MCF 10A (cell line): ENCODE measurements around the gene GALR3. TPM values are rescaled to one million over a fixed set of nuclear protein-coding genes. Genes with fewer than 3 reads are reported as not detected.

Experiments used
- BruUV-seq: library from RNA; stranded (reverse); fragments of 400-500 nt; replicated peaks from 2 replicates; lab custom pipeline; 2021; lab: Mats Ljungman, UMichigan
- CTCF ChIA-PET: fragments of 300-600 bp; sonication (Branson Sonifier 250); formaldehyde crosslinking; extraction: SDS; loops from one replicate; lab custom pipeline; 2021; ENCODE audit warnings: antibody characterized with exemption, inconsistent platforms; lab: Yijun Ruan, JAX
- POLR2A ChIA-PET: fragments of 300-600, 350-650 bp; sonication (Branson Sonifier 250); formaldehyde crosslinking; extraction: SDS; loops from one replicate; lab custom pipeline; 2020; ENCODE audit warnings: antibody characterized with exemption, inconsistent platforms; lab: Yijun Ruan, JAX
- DNase-seq: peaks from one replicate; pipeline ENCODE4 v3.0.0-alpha.2; 2018; ENCODE audit not compliant: unreplicated experiment
- H3K27ac Mint-ChIP-seq: one replicate; pipeline ENCODE4 v1.8.0; 2022; ENCODE audit warnings: mild to moderate bottlenecking, low read depth, mixed read lengths; ENCODE audit not compliant: unreplicated experiment
- H3K27me3 Mint-ChIP-seq: one replicate; pipeline ENCODE4 v1.8.0; 2022; ENCODE audit warnings: mixed read lengths; ENCODE audit not compliant: insufficient read depth, unreplicated experiment
- H3K36me3 Mint-ChIP-seq: one replicate; pipeline ENCODE4 v1.8.0; 2022; ENCODE audit warnings: mild to moderate bottlenecking, moderate library complexity, mixed read lengths; ENCODE audit not compliant: insufficient read depth, unreplicated experiment
- H3K4me1 Mint-ChIP-seq: one replicate; pipeline ENCODE4 v1.8.0; 2022; ENCODE audit warnings: mixed read lengths; ENCODE audit not compliant: insufficient read depth, unreplicated experiment
- H3K4me3 Mint-ChIP-seq: one replicate; pipeline ENCODE4 v1.8.0; 2022; ENCODE audit warnings: mild to moderate bottlenecking, moderate library complexity, mixed read lengths; ENCODE audit not compliant: unreplicated experiment
- H3K9me3 Mint-ChIP-seq: one replicate; pipeline ENCODE4 v1.8.0; 2022; ENCODE audit warnings: mixed read lengths; ENCODE audit not compliant: unreplicated experiment
- CTCF ChIP-seq: fragments of 200-600 bp; IDR thresholded peaks from one replicate; pipeline ENCODE4 v1.8.0; 2022; ENCODE audit warnings: antibody characterized with exemption, mild to moderate bottlenecking; ENCODE audit not compliant: unreplicated experiment
- intact Hi-C: fragments of 100-400 bp; cut with micrococcal nuclease; formaldehyde crosslinking; loops from 2 replicates; pipeline ENCODE4 v1.14.1; 2022
- total RNA-seq: library from RNA; stranded (reverse); gene quantifications from 2 replicates; pipeline ENCODE4 v1.2.3, GENCODE V29; 2022

Gene GALR3
- total RNA-seq, 1 experiment from 2014 or later: 0.26 TPM

- no TSS peak for BruUV-seq
- ChIA-PET CTCF (interaction anchor here (0.8 kb wide), 1 partner anchor 143 kb away, joined by 3 read pairs; no protein-coding TSS in a partner anchor), POLR2A (interaction anchor here (1.3 kb wide), 1 partner anchor 27 kb away, joined by 6 read pairs; the partner anchor contains the start of gene EIF3L)
- TF ChIP-seq CTCF: no peak
- H3K27me3 Mint-ChIP-seq: no peaks in the 10 kb centered on the region
- H3K4me3 Mint-ChIP-seq: no peak overlapping the region
- H3K9me3 Mint-ChIP-seq: no peaks in the 10 kb centered on the region
- intact Hi-C loops: no loop called here
- H3K27ac Mint-ChIP-seq: no peak overlapping the region
- no peaks in the 10 kb centered on the region for H3K36me3 Mint-ChIP-seq
- no peak for DNase-seq
- peaks cover 6% of the 10 kb centered on the region for H3K4me1 Mint-ChIP-seq
These were observed 926 bp upstream of the GALR3 start for GRCh38 chr22:37822079-37822833.

GRCh38 chr22:37824674-37825641, 1.8 kb downstream of the GALR3 start:
- DNase-seq: no peak
- no peak for TF ChIP-seq CTCF
- H3K36me3 Mint-ChIP-seq: no peaks in the 10 kb centered on the region
- BruUV-seq: no TSS peak
- ChIA-PET POLR2A (no interaction called here), CTCF (interaction anchor here (0.6 to 1.1 kb wide), 2 partner anchors 141 to 230 kb away, joined by 4 read pairs; no protein-coding TSS in a partner anchor)
- intact Hi-C loops: no loop called here
- H3K27me3 Mint-ChIP-seq: no peaks in the 10 kb centered on the region
- no peak overlapping the region for H3K4me3 Mint-ChIP-seq
- no peaks in the 10 kb centered on the region for H3K4me1 Mint-ChIP-seq
- H3K27ac Mint-ChIP-seq: no peak overlapping the region
- no peaks in the 10 kb centered on the region for H3K9me3 Mint-ChIP-seq

- BruUV-seq: no TSS peak
- H3K36me3 Mint-ChIP-seq: peaks cover 10% of the 10 kb centered on the region
- no peaks in the 10 kb centered on the region for H3K4me1 Mint-ChIP-seq
- ChIA-PET POLR2A (interaction anchor here (0.6 kb wide), 1 partner anchor 9 kb away, joined by 3 read pairs; no protein-coding TSS in a partner anchor), CTCF (interaction anchor here (1.4 to 1.9 kb wide), 2 partner anchors 9 to 36 kb away, joined by 4 to 14 read pairs; no protein-coding TSS in a partner anchor)
- no peak overlapping the region for H3K4me3 Mint-ChIP-seq
- DNase-seq: no peak
- H3K27ac Mint-ChIP-seq: no peak overlapping the region
- TF ChIP-seq CTCF: no peak
- no peaks in the 10 kb centered on the region for H3K9me3 Mint-ChIP-seq
- H3K27me3 Mint-ChIP-seq: no peaks in the 10 kb centered on the region
- intact Hi-C loops: no loop called here
These were observed 3.9 kb downstream of the GALR3 start for GRCh38 chr22:37827056-37827455.
